ENCODE data around the gene ZC3H10. TPM values are rescaled to one million over a fixed set of nuclear protein-coding genes. Genes with fewer than 3 reads are reported as not detected.

Gene ZC3H10
- total and polyA plus RNA-seq, 2 of the 13 experiments (the other 11 are each of a cell fraction or from before 2014, with no cell fraction given) = 0.70 to 2.3 TPM

DNA sequence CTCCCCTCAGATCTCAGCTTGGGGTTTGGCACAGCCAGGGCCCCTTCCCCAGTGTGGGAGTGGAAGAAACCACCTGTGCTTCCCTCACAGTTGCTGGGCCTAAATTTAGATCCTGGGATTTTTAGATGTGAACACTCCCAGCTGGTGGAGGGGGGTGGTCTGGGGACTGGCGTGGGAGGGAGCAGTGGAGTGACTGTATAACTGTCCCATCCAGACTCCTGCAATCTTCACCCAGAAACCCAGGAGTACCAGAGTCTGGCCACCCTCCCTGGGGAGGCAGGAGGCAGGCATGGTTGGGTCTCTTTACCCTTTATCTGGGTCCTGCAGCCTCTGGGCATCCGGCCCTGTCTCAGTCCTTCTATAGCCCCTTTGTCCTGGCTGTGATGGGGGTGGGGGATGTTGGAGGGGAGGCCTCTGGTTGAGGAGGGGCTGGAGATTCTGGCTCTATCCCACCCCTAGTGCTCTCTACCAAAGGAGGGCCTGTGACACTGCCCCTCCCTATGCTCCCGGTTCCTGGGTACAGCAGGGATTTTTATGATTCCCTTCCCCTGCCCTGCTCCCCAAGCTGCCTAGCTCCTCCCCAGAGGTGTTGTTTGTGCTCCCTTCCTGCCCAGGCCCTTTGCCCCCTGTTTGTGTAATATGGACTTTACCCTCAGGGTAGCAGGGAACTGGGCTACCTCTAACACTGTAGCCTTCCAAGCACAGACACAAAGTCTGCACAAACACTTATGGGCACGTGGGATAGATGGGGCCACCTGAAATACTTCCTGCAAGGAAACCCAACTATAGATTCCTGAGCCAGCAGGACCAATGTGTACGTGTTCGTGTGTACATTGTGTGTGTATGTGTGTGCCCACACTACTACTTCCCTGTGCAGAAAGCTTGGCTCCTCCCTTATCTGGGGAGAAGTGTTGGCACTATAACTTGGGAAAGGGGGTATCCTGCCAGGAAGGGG, 36.4 kb upstream of the ZC3H10 start (continued):
- TF ChIP-seq ARID2 (CRISPR knock-in tag; IDR thresholded peaks at IDR 0.05; ENCODE audit: borderline replicate concordance) (0 out of 2 replicates have a peak, but pooled peaks have one; percentile 73), GLI4 (CRISPR knock-in tag; IDR thresholded peaks at IDR 0.05; ENCODE audit: borderline replicate concordance) (no peak), ZNF672 (CRISPR knock-in tag; IDR thresholded peaks at IDR 0.05) (peak; percentile 89; the same call in 1 of the 2 replicates), CAMTA2 (CRISPR knock-in tag; IDR thresholded peaks at IDR 0.05; ENCODE audit: borderline replicate concordance) (no peak), NCOA1 (CRISPR knock-in tag; IDR thresholded peaks at IDR 0.05) (no peak; the same call in 1 of the 2 replicates), ETV5 (CRISPR knock-in tag; IDR thresholded peaks at IDR 0.05; ENCODE audit: borderline replicate concordance) (peak; percentile 99), SRSF4 (IDR thresholded peaks at IDR 0.05; ENCODE audit: low read depth, low read length, poor library complexity, severe bottlenecking) (no peak), DNMT1 (CRISPR knock-in tag; IDR thresholded peaks at IDR 0.05) (0 out of 2 replicates have a peak, but pooled peaks have one; percentile 33), HNRNPL (IDR thresholded peaks at IDR 0.05; ENCODE audit: low read depth, low read length) (peak; percentile 73; the same call in 1 of the 2 replicates), RFXANK (CRISPR knock-in tag; IDR thresholded peaks at IDR 0.05) (peak; percentile 75; the same call in 1 of the 2 replicates), NRL (CRISPR knock-in tag; IDR thresholded peaks at IDR 0.05; ENCODE audit: borderline replicate concordance) (peak; percentile 70; the same call in 1 of the 2 replicates), ZNF235 (CRISPR knock-in tag; IDR thresholded peaks at IDR 0.05; ENCODE audit: borderline replicate concordance) (peak; percentile 40; the same call in 1 of the 2 replicates)
- TF ChIP-seq, protein P1, sequence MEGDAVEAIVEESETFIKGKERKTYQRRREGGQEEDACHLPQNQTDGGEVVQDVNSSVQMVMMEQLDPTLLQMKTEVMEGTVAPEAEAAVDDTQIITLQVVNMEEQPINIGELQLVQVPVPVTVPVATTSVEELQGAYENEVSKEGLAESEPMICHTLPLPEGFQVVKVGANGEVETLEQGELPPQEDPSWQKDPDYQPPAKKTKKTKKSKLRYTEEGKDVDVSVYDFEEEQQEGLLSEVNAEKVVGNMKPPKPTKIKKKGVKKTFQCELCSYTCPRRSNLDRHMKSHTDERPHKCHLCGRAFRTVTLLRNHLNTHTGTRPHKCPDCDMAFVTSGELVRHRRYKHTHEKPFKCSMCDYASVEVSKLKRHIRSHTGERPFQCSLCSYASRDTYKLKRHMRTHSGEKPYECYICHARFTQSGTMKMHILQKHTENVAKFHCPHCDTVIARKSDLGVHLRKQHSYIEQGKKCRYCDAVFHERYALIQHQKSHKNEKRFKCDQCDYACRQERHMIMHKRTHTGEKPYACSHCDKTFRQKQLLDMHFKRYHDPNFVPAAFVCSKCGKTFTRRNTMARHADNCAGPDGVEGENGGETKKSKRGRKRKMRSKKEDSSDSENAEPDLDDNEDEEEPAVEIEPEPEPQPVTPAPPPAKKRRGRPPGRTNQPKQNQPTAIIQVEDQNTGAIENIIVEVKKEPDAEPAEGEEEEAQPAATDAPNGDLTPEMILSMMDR (CRISPR knock-in tag; IDR thresholded peaks at IDR 0.05) = peak; percentile 52
- TF ChIP-seq, protein P2, sequence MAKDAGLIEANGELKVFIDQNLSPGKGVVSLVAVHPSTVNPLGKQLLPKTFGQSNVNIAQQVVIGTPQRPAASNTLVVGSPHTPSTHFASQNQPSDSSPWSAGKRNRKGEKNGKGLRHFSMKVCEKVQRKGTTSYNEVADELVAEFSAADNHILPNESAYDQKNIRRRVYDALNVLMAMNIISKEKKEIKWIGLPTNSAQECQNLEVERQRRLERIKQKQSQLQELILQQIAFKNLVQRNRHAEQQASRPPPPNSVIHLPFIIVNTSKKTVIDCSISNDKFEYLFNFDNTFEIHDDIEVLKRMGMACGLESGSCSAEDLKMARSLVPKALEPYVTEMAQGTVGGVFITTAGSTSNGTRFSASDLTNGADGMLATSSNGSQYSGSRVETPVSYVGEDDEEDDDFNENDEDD (CRISPR knock-in tag; IDR thresholded peaks at IDR 0.05; ENCODE audit: borderline replicate concordance) = peak; percentile 79
- TF ChIP-seq, protein P3, sequence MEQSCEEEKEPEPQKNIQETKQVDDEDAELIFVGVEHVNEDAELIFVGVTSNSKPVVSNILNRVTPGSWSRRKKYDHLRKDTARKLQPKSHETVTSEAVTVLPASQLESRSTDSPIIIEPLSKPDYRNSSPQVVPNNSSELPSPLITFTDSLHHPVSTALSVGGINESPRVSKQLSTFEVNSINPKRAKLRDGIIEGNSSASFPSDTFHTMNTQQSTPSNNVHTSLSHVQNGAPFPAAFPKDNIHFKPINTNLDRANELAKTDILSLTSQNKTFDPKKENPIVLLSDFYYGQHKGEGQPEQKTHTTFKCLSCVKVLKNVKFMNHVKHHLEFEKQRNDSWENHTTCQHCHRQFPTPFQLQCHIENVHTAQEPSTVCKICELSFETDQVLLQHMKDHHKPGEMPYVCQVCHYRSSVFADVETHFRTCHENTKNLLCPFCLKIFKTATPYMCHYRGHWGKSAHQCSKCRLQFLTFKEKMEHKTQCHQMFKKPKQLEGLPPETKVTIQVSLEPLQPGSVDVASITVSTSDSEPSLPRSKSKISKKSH (CRISPR knock-in tag; IDR thresholded peaks at IDR 0.05; ENCODE audit: borderline replicate concordance) = no peak
- TF ChIP-seq, protein P4, sequence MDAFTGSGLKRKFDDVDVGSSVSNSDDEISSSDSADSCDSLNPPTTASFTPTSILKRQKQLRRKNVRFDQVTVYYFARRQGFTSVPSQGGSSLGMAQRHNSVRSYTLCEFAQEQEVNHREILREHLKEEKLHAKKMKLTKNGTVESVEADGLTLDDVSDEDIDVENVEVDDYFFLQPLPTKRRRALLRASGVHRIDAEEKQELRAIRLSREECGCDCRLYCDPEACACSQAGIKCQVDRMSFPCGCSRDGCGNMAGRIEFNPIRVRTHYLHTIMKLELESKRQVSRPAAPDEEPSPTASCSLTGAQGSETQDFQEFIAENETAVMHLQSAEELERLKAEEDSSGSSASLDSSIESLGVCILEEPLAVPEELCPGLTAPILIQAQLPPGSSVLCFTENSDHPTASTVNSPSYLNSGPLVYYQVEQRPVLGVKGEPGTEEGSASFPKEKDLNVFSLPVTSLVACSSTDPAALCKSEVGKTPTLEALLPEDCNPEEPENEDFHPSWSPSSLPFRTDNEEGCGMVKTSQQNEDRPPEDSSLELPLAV (CRISPR knock-in tag; conservative IDR thresholded peaks at IDR 0.05; ENCODE audit: low read depth) = no peak
- TF ChIP-seq, protein P5, sequence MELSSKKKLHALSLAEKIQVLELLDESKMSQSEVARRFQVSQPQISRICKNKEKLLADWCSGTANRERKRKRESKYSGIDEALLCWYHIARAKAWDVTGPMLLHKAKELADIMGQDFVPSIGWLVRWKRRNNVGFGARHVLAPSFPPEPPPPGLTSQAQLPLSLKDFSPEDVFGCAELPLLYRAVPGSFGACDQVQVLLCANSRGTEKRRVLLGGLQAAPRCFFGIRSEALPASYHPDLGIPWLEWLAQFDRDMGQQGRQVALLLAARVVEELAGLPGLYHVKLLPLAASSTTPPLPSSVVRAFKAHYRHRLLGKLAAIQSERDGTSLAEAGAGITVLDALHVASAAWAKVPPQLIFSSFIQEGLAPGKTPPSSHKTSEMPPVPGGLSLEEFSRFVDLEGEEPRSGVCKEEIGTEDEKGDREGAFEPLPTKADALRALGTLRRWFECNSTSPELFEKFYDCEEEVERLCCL (CRISPR knock-in tag; IDR thresholded peaks at IDR 0.05; ENCODE audit: borderline replicate concordance) = no peak

Measured in HepG2 (cell line).